SU-DHL-6 (cell line): Measurements from ENCODE around the gene CMTM5.

Source experiments
- EZH2phosphoT487 ChIP-seq: fragments of 200-600 bp; sonication (generic), shearing (Covaris generic); conservative IDR thresholded peaks from 2 replicates; pipeline ENCODE4 v1.6.1; 2018; ENCODE audit warnings: mild to moderate bottlenecking, antibody characterized with exemption, low read length, moderate library complexity, mixed read lengths
- TF ChIP-seq, protein P1 (sequence below): fragments of 200-600 bp; sonication (generic); IDR thresholded peaks from one replicate; pipeline ENCODE4 v1.5.1; 2017; ENCODE audit warnings: antibody characterized with exemption, mild to moderate bottlenecking, low read length, moderate library complexity; ENCODE audit not compliant: insufficient read depth, poor library complexity, severe bottlenecking

DNA sequence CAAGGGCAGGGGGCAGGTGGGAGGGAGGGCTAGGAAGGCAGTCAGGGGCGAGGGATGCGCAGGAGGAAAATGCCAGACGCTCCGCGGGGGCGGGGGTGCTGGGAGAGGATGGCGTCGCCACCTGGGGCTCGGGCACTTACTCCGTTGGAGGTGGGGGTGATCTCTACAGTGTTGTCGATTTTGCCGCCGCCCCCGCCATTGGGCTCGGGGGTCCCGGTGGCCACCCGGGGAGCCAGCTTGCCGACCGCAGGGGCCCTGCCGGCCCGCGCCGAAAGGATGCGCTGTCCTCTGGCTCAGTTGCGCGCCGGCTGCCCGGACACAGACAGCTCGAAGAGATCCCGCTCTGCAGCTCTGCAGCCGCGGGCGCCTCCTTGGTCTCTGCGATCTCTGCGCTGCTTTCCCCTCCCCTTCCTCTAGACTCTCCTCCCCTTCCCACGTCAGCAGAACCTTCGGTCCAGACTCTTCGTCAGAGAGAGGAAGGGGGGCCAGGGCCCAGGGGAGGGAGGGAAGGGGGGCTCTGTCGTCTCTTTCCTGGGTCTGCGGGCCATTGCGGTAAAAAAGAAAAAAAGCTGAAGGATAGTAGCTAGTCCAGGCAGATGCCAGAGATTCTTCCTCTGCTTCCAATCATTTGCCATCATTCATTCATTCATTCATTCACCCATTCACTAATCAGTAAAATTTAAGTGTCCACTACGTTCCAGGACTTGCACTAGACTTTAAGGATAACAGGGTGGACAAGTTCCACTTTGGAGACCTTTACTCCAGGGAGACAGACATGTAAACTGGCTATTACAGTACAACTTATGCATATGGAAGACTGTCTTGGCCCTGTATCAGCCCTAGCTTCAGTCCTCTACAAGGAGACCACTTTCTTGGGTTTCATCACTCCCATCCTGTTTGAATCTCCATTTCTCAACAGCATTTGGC lies 24.1 kb upstream of the CMTM5 start, which contains the start of gene SLC22A17:
- TF ChIP-seq, protein P1, sequence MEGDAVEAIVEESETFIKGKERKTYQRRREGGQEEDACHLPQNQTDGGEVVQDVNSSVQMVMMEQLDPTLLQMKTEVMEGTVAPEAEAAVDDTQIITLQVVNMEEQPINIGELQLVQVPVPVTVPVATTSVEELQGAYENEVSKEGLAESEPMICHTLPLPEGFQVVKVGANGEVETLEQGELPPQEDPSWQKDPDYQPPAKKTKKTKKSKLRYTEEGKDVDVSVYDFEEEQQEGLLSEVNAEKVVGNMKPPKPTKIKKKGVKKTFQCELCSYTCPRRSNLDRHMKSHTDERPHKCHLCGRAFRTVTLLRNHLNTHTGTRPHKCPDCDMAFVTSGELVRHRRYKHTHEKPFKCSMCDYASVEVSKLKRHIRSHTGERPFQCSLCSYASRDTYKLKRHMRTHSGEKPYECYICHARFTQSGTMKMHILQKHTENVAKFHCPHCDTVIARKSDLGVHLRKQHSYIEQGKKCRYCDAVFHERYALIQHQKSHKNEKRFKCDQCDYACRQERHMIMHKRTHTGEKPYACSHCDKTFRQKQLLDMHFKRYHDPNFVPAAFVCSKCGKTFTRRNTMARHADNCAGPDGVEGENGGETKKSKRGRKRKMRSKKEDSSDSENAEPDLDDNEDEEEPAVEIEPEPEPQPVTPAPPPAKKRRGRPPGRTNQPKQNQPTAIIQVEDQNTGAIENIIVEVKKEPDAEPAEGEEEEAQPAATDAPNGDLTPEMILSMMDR, result no peak
- no peak for TF ChIP-seq EZH2phosphoT487
